Putamen (tissue), 1 donor: ENCODE measurements around the gene TINAG.

Experiments
- DNase-seq: peaks from one replicate; pipeline ENCODE4 v3.0.0-alpha.2; 2016; ENCODE audit warnings: low spot score

The TINAG gene

DNA sequence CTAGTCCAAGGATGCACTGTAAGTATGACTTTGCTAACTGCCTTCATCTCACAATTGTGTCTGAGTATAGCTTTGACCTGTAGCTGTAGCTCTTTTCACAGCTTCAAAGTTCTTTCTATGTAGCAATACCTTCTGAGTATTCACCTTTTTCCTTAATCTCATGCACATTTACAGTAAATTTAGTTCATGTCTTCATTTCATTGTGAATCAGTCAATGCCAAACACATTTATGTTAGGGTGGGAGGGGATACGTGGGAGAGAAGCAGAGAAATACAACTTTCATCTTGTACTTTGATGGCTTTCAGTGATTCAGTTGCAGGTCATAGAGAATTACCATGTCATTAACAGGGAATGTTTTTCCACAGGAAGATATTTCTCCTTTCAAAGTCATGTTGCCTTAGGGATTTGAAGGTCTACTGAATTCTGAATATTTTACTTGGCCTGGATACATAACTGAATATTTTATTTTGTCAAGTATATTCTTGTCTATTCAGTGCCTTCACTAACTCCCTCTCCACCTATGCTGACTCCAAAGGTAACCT is 119.2 kb downstream of the TINAG start:
- peak; percentile 70 for DNase-seq

DNA sequence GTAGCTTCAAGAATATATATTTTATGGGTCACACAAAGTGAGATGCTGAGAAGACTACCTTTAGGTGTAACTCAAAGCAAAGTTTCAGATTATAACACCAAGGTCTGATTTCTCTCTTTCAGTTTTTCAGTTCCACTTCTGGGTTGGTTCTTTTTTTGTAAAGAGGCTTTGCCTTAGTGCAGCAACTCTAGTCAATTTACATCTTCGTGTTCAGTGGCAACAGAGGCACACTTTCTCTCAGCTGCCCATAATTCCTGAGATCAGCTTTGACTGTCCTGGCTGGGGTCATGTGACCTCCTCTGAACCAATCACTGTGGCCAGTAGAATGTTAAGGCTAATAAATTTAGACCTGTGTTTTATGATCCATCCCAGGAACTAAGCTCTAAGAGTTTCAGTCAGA is 120.2 kb downstream of the TINAG start:
- no peak for DNase-seq

DNA sequence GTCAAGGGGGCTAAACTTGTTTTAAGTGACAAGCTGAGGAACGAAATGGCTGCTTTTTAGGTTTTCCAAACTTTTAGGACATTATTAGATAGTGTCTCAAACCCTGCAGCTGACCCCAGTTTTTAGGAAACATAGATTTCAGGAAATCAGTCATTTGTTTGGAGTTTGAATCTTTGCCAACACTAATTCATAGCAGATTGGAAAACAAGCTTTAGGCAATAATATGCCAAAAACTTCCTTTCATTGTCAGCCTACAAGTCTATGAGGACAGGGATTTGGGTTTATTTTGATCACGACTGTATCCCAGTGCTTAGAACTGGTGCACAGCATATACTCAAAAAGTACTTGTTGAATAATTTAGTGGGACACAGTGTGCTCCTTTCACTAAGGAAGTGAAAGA is 123.2 kb downstream of the TINAG start:
- DNase-seq = no peak
